Measurements from ENCODE around the gene ARPC5L.

ARPC5L gene

GRCh38 chr9:124818431-124819281 lies 43.3 kb upstream of the ARPC5L start:
- Histone ChIP-seq H2AFZ (ENCODE audit: low read depth, low read length, severe bottlenecking) (peak overlapping the region; percentile 47), H3K79me2 (ENCODE audit: insufficient read depth, low read length) (no peaks in the 10 kb centered on the region), H3K27ac (ENCODE audit: low read depth, low read length) (peak overlapping the region; percentile 41), H3K36me3 (ENCODE audit: low read length) (no peaks in the 10 kb centered on the region), H3K9me3 (ENCODE audit: insufficient read depth, low read length) (no peaks in the 10 kb centered on the region), H3K27me3 (ENCODE audit: low read length) (no peaks in the 10 kb centered on the region), H3K9ac (ENCODE audit: low read length) (peak overlapping the region; percentile 12; the same call in 1 of the 2 replicates), H4K20me1 (ENCODE audit: low read depth, low read length) (no peaks in the 10 kb centered on the region), H3K4me2 (ENCODE audit: low read depth, low read length, poor library complexity, severe bottlenecking) (peak overlapping the region; percentile 25), H3F3A (ENCODE audit: insufficient read depth) (no peaks in the 10 kb centered on the region), H3K4me3 (ENCODE audit: insufficient read depth, low read length, poor library complexity, severe bottlenecking) (no peak overlapping the region), H3K9me2 (replicated peaks; ENCODE audit: insufficient read depth, low read length) (no peaks in the 10 kb centered on the region)
- no peak for TF ChIP-seq EZH2phosphoT487 (conservative IDR thresholded peaks at IDR 0.05; ENCODE audit: low read length)
- no peak for TF ChIP-seq CTCF (IDR thresholded peaks at IDR 0.05; ENCODE audit: insufficient read depth, low read length, poor library complexity, severe bottlenecking)

GRCh38 chr9:124820698-124821623 lies 41.0 kb upstream of the ARPC5L start:
- Histone ChIP-seq H3K27me3 (ENCODE audit: low read length) (no peaks in the 10 kb centered on the region), H3K36me3 (ENCODE audit: low read length) (no peaks in the 10 kb centered on the region), H3K9me2 (replicated peaks; ENCODE audit: insufficient read depth, low read length) (no peaks in the 10 kb centered on the region), H3K4me3 (ENCODE audit: insufficient read depth, low read length, poor library complexity, severe bottlenecking) (no peak overlapping the region), H4K20me1 (ENCODE audit: low read depth, low read length) (no peaks in the 10 kb centered on the region), H3K9me3 (ENCODE audit: insufficient read depth, low read length) (no peaks in the 10 kb centered on the region), H3F3A (ENCODE audit: insufficient read depth) (peaks cover 16% of the 10 kb centered on the region), H3K79me2 (ENCODE audit: insufficient read depth, low read length) (no peaks in the 10 kb centered on the region), H3K4me2 (ENCODE audit: low read depth, low read length, poor library complexity, severe bottlenecking) (no peak overlapping the region), H2AFZ (ENCODE audit: low read depth, low read length, severe bottlenecking) (no peak overlapping the region), H3K9ac (ENCODE audit: low read length) (no peak overlapping the region), H3K27ac (ENCODE audit: low read depth, low read length) (no peak overlapping the region)
- TF ChIP-seq CTCF (IDR thresholded peaks at IDR 0.05; ENCODE audit: insufficient read depth, low read length, poor library complexity, severe bottlenecking) (no peak), EZH2phosphoT487 (conservative IDR thresholded peaks at IDR 0.05; ENCODE audit: low read length) (no peak)

- H3K9ac ChIP-seq (ENCODE audit: low read length) = no peak overlapping the region
- no peaks in the 10 kb centered on the region for H3K36me3 ChIP-seq (ENCODE audit: low read length)
- no peaks in the 10 kb centered on the region for H3K9me2 ChIP-seq (replicated peaks; ENCODE audit: insufficient read depth, low read length)
- no peak overlapping the region for H3K27ac ChIP-seq (ENCODE audit: low read depth, low read length)
- no peaks in the 10 kb centered on the region for H3K27me3 ChIP-seq (ENCODE audit: low read length)
- no peaks in the 10 kb centered on the region for H3K9me3 ChIP-seq (ENCODE audit: insufficient read depth, low read length)
- H3K4me3 ChIP-seq (ENCODE audit: insufficient read depth, low read length, poor library complexity, severe bottlenecking) = no peak overlapping the region
- no peaks in the 10 kb centered on the region for H3K79me2 ChIP-seq (ENCODE audit: insufficient read depth, low read length)
- no peak overlapping the region for H3K4me2 ChIP-seq (ENCODE audit: low read depth, low read length, poor library complexity, severe bottlenecking)
- TF ChIP-seq CTCF (IDR thresholded peaks at IDR 0.05; ENCODE audit: insufficient read depth, low read length, poor library complexity, severe bottlenecking) = no peak
- TF ChIP-seq EZH2phosphoT487 (conservative IDR thresholded peaks at IDR 0.05; ENCODE audit: low read length) = no peak
- H3F3A ChIP-seq (ENCODE audit: insufficient read depth) = peaks cover 16% of the 10 kb centered on the region
- no peaks in the 10 kb centered on the region for H4K20me1 ChIP-seq (ENCODE audit: low read depth, low read length)
- no peak overlapping the region for H2AFZ ChIP-seq (ENCODE audit: low read depth, low read length, severe bottlenecking)
Observed at GRCh38 chr9:124828489-124829333, 33.2 kb upstream of the ARPC5L start.

Measured in SU-DHL-6 (cell line).